ENCODE measurements around the gene ADGRG4.
"Not testable (repeated sequence)": the region's sequence is repeated elsewhere in the genome, so short reads cannot be mapped to it uniquely, and the experiment has no call there.

Gene ADGRG4

DNA sequence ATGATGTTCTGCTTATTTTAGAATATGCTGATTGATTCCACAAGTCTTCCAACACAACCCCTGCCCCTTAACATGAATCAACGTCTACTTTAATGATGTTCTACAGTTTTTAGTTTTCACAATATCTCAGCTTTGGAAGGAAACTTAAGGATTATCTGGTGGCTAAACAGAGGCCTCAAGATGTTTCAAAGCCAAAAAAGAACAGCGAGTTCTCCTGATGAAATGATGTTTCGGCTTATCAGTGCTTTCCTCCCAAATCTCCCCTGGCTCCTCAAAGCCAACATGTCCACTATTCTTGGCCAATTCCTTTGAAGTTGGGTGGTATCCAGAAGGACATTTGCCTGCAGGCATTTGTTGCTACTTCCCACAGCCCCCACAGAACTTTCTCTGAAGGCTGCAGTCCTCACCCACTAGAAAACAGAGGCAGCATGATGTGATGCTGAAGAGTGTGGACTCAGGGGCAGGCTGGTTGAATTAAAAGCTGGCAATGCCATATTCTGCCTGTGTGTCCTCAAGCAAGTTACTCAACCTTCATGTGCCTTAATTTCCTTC lies 87.3 kb downstream of the ADGRG4 start:
- DNase-seq = no peak

DNA sequence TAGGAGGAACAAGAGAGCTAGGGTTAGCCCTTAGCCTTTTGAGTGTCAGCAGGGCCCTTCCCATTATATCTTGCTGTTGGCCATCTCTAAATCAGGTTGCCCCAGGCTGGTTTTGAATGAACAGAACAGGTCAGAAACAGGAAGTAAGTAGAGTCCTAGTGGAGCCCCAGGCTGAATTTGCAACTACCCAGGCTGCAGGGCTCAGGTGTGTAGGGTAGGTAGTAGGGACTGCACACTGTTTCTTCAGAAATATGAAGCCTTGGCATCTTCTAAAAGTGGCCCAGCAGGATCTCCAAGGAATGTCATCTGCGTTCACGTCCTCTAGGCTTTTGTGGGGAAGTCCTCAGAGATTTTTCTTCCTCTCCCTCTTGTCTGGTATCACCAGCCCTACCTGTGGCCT lies 90.2 kb downstream of the ADGRG4 start:
- no peak for DNase-seq

DNA sequence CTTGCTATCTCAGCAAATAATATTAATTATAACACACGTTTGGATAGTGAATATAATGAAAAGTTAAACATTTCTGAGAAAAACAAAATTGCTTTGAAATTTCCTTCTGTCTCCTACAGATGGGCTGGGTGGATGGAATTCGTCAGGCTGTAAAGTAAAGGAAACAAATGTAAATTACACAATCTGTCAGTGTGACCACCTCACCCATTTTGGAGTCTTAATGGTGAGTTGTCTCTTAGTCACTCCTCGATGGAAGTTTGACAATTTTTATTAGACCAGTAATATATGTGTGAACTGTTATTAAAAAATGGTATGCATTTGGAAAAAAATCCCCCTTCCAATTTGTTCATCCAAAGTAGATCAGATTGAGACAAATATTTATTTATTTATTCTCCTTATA lies 94.5 kb downstream of the ADGRG4 start:
- no peak for DNase-seq

DNA sequence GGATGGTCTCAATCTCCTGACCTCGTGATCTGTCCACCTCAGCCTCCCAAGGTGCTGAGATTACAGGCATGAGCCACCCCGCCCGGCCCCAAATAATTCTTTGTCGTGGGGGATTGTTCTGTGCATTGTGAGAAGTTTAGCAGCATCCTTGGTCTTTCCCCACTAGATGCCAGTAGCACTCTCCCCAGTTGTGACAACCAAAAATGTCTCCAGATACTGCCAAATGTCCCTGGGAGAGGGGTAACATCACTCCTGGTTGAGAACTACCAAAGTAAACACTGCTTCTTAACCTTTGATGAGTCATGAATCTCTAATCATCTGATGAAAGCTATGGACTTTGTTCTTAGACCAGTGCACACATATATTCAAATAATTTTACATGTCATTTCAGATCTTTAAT lies 96.2 kb downstream of the ADGRG4 start:
- DNase-seq = no peak

DNA sequence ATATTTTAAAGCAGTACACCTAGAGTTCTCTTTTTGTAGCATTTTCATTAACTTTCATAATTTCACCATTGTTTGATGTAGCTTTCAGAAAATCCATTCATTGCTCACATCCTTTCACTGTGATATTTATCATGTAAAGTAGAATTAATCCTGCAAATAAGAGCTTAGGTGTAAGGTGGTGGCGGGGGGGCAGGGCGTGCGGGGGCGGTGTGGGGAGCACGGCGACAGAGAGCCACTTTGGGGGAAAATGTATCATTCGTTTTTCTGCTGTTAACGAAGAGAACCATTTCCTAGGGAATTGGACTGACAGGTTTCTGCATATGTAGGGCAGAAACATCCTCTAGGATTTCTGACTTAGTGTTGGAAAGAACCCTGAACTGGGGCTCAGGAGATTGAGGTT lies 104.4 kb downstream of the ADGRG4 start:
- no peak for DNase-seq

DNA sequence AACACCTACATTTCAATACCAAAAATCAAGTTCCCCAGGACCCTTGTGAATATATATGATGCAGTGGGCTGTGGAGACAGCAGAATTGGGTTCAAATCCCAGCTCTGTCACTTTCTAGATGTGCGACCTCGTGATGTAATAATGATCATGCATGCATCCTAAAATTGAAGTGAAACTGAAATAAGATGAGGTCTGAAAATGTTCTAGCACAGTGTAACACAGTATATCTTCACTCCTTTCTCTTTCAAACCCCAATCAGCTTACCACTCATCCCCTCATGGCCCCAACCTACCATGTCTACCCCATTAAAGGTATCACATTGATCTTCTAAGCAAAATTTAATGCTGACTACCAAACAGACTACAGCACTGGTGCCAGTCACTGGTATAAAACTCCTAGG lies 117.0 kb downstream of the ADGRG4 start:
- DNase-seq = no peak

DNA sequence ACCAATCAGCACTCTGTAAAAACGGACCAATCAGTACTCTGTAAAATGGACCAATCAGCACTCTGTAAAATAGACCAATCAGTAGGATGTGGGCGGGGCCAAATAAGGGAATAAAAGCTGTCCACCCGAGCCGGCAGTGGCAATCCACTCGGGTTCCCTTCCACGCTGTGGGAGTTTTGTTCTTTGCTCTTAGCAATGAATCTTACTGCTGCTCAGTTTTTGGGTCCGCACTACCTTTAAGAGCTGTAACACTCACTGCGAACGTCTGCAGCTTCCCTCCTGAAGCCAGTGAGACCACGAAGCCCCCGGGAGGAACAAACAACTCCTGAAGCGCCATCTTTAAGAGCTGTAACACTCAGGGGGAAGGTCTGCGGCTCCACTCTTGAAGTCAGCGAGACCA lies 120.6 kb downstream of the ADGRG4 start:
- DNase-seq = no peak

DNA sequence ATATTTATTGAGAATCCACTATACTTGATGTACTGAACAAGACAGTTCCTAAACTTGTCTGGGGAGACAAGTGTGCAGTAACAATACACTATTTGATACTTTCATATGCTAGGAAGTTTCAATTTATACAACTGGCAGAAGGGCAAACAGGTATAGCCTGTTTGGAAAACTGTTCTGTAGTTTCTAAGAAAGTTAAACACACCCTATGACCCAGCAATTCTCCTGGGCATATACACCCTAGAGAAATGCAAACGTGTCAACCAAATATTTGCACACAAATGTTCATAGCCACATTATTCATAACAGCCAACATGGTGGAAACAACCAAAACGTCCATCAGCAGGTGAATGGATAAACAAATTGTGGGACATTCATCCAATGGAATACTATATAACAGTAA lies 123.0 kb downstream of the ADGRG4 start:
- no peak for DNase-seq

DNA sequence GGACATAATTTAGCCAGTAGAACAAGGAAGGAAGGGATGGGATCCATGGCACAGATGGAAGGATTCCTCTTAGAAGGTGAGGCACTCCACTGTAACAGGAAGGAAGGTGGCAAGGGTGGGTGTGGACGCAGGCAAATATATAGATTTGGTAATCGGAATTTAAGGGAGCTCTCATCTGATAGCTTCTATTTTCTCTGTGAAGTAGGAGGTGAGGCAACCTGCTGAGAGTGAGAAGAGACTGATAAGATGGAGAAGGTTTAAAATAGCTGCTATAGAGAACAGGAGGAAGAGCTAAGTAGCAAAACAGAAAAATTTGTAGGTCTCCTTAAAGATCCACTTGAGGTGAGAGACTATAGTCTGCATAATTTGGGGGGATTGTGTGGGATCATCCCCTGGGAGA lies 125.2 kb downstream of the ADGRG4 start:
- DNase-seq = no peak

DNA sequence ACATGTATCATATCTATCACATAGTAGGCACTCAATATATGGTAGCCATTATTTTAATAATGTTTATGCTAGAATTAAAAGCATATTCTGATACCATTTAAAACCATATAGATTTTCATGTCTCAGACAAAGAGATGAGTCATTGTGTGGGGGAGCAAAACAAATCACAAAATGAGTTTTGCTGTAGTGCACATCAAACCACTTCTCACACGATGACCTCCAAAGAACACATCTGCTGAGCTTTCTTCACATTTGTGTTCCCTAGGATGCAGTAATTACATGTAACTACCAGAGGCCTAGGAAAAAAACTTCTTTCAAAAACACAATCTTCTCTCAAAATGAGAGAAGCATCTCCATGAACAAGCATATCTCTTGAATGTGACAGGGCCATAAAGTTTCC lies 130.9 kb downstream of the ADGRG4 start:
- DNase-seq = no peak

DNA sequence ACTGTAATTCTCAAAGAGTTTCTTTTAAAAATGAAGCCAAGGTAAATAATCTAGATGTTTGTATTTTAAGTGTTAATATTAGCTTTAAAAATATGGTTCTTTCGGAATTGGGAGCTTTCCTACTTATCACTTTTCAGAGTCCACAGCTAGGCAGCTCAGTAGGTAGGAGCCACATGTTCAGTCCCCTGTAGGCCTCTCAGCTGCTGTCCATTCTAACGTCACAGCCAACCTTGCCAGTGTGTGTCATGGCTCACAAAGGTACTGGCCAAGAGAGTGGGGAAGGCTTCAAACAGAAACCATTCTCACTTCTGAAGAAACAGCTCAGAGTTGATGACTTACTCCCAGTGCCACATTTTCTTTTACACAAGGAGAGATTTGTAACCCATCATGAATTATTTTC lies 137.0 kb downstream of the ADGRG4 start:
- DNase-seq = no peak

DNA sequence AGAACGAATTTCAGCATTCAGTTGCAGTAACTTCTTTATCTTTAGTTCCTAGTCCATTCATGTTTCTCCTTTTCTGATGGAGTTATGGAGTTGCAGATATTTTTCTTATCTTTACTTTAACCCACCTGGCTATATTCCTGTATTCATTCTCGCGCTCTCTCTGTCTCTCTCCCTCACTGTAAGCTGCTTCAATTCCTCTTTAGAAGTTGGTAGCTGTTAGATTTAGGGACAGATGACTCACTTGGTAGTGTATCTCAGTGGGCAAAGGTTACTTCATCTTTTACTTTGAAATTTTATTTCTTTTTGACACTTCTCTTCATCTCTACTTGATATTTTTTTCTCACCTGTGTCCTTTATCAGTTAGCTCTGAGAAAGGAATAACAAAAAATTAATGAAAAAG lies 137.4 kb downstream of the ADGRG4 start:
- no peak for DNase-seq

DNA sequence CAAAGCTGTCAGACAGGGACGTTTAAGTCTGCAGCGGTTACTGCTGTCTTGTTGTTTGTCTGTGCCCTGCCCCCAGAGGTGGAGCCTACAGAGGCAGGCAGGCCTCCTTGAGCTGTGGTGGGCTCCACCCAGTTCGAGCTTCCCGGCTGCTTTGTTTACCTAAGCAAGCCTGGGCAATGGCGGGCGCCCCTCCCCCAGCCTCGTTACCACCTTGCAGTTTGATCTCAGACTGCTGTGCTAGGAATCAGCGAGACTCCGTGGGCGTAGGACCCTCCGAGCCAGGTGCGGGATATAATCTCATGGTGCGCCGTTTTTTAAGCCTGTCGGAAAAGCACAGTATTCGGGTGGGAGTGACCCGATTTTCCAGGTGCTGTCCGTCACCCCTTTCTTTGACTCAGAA lies 144.9 kb downstream of the ADGRG4 start:
- DNase-seq = not testable (repeated sequence)

DNA sequence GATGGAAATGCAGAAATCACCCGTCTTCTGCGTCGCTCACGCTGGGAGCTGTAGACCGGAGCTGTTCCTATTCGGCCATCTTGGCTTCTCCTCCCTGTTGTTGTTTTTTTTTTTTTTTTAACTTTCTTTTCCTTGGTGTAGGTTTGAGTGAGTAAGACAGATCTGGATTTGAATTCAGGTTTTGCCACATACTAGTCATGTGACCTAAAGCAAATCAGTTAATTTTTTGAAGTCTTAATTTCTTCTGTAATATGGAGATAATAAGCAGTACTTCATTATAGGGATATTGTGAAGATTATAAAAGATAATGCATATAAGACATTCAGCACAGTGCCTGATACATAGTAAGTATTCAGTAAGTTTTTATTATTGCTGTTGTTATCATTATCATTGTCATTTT lies 145.4 kb downstream of the ADGRG4 start:
- DNase-seq = no peak

DNA sequence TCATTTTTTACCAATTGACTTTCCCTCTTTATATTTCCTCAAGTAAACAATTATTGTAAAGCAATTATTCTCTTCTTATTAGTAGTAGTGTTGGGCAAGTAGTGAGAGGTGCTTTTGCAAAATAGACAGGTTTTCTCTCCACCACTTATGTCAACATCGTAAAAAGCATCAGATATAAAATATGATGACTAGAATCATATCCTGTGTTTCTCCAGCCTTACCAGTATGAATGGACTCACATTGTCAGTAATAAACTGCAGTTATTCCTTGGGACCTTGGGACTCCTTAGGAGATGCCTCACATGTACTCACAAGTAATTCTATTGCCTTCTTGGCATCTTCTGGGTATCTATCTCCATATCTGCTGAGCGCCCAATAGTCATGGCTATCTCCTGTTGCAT lies 146.5 kb downstream of the ADGRG4 start:
- no peak for DNase-seq

DNA sequence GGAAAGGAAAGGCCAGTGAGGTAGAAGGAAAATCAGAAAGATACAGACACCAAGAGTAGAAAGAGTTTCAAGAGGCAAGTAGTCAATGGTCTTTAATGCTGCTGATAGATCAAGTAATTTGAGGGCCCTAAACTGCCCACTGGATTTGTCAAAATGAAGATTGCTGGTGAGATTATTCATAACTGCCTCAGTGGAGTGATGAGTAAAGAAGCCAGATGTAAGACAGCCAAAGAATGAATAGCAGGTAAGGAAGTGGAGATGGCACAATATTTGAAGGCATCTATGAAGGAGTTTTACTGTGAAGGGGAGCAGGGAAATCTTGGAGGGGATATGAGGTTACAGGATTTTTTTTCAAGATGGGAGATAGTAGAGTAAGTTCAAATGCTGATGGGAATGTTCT lies 147.2 kb downstream of the ADGRG4 start:
- DNase-seq = no peak

DNA sequence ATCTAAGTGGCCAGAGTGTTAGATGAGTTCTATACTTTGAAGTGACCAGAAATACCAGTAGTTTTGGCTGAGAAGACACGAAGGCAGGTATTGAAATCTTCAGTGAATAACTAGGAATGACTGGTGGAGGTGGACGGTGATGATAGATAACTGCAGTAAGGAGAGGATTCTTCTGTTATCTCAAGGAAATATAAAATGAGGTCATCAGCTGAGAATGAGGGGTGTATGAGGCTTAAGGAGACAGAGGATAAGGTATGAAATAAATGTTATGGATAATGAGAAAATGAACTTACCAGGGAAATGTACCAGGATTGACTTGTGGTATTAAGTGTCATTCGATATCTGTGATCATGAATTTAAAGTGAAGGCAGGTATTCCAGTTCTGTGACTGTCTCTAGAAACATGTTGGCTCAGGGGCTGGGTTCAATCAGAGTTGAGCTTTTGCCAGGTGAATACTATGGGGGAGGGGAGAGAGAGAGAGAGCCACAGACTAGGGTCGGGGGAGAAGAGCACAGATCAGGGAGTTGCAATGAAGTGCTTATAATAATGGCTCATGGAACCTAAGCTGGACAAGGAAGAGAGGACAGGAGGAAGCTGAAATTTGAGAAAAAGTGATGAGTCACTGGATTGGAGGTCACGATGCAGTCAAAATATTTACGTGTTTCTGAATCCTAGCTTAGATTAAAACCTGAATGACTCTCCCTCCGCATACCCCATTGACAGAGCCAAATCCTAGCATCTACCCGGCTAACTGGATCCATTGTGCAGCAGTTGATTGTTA lies 149.5 kb downstream of the ADGRG4 start:
- no peak for DNase-seq

DNA sequence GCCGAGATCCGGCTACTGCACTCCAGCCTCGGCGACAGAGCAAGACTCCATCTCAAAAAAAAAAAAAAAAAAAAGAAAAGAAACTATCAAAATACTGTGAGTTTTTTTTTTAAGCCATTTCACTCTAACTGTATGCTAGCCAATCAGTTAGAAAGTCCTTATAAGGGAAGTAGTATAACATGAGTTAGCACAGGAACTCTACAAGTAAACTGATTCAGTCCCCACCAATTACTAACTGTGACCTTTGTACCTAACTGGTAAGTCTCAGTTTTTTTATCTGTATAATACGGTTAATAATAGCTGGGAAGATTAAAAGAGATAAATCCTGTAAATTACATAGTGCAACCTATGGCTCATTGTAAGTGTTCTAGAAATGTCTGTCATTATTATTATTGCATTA lies 151.9 kb downstream of the ADGRG4 start:
- DNase-seq = no peak

DNA sequence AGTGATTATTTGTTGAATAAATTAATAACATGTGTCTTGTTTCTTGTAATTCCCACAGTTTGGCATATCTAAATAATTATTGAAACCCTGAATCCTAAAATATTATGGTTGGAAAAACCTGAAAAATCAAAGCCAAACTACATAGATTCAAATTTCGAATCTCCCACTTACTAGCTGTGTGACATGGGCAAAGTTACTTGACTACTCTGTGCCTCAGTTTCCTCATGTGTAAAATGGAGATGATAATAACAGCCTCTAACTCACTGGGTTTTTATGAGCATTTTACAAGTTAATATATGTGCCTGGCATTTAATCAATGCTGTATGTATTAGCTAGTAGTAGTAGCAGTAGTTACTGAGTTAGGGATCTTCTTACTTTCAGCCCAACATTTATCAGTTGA lies 152.4 kb downstream of the ADGRG4 start:
- DNase-seq = no peak

DNA sequence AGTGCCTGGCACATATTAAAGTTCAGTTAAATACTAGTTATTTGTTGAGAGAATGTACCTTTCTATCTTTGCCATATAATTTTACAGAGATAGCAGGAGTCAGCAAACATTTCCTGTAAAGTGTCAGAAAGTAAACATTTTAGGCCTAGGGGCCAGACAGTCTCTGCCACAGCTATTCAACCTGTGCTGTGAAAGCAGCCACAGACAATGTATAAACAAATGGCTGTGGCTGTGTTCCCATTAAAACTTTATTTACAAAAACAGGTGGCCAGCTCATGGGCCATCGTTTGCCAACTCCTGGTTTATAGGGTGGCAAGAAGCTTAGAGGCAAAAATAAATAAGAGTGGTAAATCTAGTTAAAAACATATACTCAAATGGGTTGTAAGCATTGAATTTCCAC lies 153.0 kb downstream of the ADGRG4 start:
- no peak for DNase-seq

DNA sequence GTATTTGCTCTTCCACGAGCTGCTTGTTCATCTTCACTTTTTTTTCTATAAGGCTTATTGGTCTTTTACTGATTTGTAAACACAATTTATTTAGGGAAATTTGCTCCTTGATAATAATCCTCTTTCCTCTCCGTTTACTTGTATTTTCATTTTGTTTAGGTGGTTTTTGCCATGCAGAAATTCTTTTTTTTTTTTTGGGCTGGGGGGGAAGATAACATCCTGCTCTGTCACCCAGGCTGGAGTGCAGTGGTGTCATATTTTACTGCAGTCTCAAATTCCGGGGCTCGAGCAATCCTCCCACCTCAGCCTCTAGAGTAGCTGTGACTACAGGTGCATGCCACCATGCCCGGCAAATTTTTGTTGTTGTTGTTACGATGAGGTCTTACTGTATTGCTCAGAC lies 155.4 kb downstream of the ADGRG4 start:
- no peak for DNase-seq

DNA sequence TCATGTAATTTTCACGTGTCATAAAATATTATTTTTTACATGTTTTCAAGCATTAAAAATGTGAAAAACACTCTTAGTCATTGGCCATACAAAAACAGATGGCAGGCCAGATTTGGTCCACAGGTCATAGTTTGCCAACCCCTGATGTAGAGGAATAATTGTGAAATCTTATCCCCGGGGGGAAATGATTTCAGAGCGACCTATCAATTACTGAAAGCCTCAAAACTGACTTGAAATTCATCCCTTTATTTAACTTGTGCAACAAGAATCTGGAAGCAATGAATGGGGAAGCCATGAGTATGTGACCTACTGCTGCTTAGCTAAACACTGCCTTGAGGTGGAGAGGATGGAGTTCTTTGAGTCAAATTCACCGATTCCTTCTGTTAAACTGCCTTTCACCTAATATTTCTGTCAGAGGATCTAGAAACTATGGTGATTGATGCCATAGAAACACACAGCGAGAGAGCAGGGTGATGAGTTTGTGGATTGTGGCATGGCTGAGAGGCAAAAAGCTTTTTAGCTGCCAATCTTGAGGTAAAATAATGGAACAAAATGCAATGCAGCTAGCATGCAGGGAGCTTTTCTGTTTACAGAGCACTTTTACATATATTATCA lies 156.6 kb downstream of the ADGRG4 start:
- no peak for DNase-seq

DNA sequence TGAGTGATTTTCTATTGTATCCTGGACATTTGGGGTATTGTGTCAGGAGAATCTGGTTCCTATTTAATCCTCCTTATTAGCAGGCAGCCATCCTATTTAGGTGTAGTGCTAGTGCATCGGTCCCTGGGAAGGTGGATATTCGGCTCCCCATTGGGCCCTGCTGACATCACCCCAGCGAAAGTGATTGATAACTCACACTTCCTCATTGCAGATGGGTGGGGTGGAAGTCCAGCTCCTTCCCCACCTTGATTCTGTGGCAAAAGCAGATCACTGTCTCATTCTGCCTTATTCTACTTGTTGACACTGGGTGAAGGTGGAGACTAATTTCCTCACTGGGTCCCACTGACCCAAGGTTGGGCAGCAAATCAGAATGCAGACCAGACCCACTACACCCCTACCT lies 163.8 kb downstream of the ADGRG4 start:
- no peak for DNase-seq
